IMR-90 (cell line): ENCODE results near the gene OR6C1. TPM values are rescaled to one million over a fixed set of nuclear protein-coding genes. Genes with fewer than 3 reads are reported as not detected.

ENCODE experiments used
- ATAC-seq: fragments of 200-7000 bp; cut with Tn5 transposase; 2 replicates; pipeline ENCODE4 v1.9.1; 2020; ENCODE audit warnings: low read depth, mild to moderate bottlenecking, moderate library complexity
- BruUV-seq: library from RNA; stranded (reverse); fragments of 400-500 nt; replicated peaks from 2 replicates; lab custom pipeline; 2021; lab: Mats Ljungman, UMichigan
- CTCF ChIA-PET: fragments of 300-600 bp; formaldehyde crosslinking; extraction: SDS; loops from one replicate; lab custom pipeline; 2021; ENCODE audit warnings: antibody characterized with exemption; lab: Yijun Ruan, JAX
- POLR2A ChIA-PET: fragments of 300-600 bp; sonication (Branson Sonifier 250); formaldehyde crosslinking; loops from one replicate; lab custom pipeline; 2022; ENCODE audit warnings: antibody characterized with exemption; ENCODE audit not compliant: unreplicated experiment; lab: Charles Lee
- DNase-seq: peaks from one replicate; pipeline ENCODE4 v3.0.0; 2013
- H2AFZ ChIP-seq: replicated peaks from 2 replicates; pipeline ENCODE3; 2013; ENCODE audit warnings: low read length, mild to moderate bottlenecking; ENCODE audit not compliant: poor library complexity
- H2AK5ac ChIP-seq: 2 replicates; pipeline ENCODE4 v1.6.1; 2013; ENCODE audit warnings: low read depth, low read length, inconsistent platforms
- H2AK9ac ChIP-seq: replicated peaks from 2 replicates; pipeline ENCODE3; 2013; ENCODE audit warnings: mild to moderate bottlenecking, low read depth, low read length, moderate library complexity; ENCODE audit not compliant: poor library complexity
- H2BK120ac ChIP-seq: 2 replicates; pipeline ENCODE4 v1.6.1; 2013; ENCODE audit warnings: low read depth, low read length, inconsistent platforms
- H2BK15ac ChIP-seq: 3 replicates; pipeline ENCODE4 v1.6.1; 2013; ENCODE audit warnings: low read depth, low read length, inconsistent platforms
- H2BK20ac ChIP-seq: 2 replicates; pipeline ENCODE4 v1.6.1; 2013; ENCODE audit warnings: low read depth, mild to moderate bottlenecking, inconsistent platforms, low read length, moderate library complexity
- H2BK5ac ChIP-seq: 2 replicates; pipeline ENCODE4 v1.6.1; 2013; ENCODE audit warnings: mild to moderate bottlenecking, low read depth, low read length, inconsistent platforms; ENCODE audit not compliant: poor library complexity, severe bottlenecking
- H3K14ac ChIP-seq: replicated peaks from 2 replicates; pipeline ENCODE4 v1.6.1; 2013; ENCODE audit warnings: low read depth, low read length, inconsistent platforms
- H3K18ac ChIP-seq: 2 replicates; pipeline ENCODE4 v1.6.1; 2013; ENCODE audit warnings: low read depth, low read length, control low read depth
- H3K23ac ChIP-seq: 2 replicates; pipeline ENCODE4 v1.6.1; 2013; ENCODE audit warnings: low read depth, low read length, inconsistent platforms
- H3K27ac ChIP-seq: 2 replicates; pipeline ENCODE4 v1.5.1; 2013; ENCODE audit warnings: mild to moderate bottlenecking, control low read depth, low read length; ENCODE audit not compliant: insufficient read depth
- H3K27me3 ChIP-seq: 2 replicates; pipeline ENCODE4 v1.6.1; 2013; ENCODE audit warnings: low read length; ENCODE audit not compliant: control insufficient read depth, insufficient read depth
- H3K36me3 ChIP-seq: 2 replicates; pipeline ENCODE4 v1.6.1; 2013; ENCODE audit warnings: low read length, mixed read lengths; ENCODE audit not compliant: control insufficient read depth, insufficient read depth
- H3K4ac ChIP-seq: 2 replicates; pipeline ENCODE4 v1.6.1; 2013; ENCODE audit warnings: low read depth, low read length, inconsistent platforms
- H3K4me1 ChIP-seq: 2 replicates; pipeline ENCODE4 v1.6.1; 2013; ENCODE audit warnings: low read length, mixed read lengths; ENCODE audit not compliant: control insufficient read depth, insufficient read depth
- H3K4me2 ChIP-seq: 2 replicates; pipeline ENCODE4 v1.6.1; 2013; ENCODE audit warnings: low read depth, mild to moderate bottlenecking, control low read depth, low read length, moderate library complexity
- H3K4me3 ChIP-seq: 2 replicates; pipeline ENCODE4 v1.5.1; 2013; ENCODE audit warnings: low read depth, mild to moderate bottlenecking, control low read depth, low read length, moderate library complexity; ENCODE audit not compliant: insufficient read depth
- H3K56ac ChIP-seq: 2 replicates; pipeline ENCODE4 v1.6.1; 2013; ENCODE audit warnings: low read length, inconsistent platforms; ENCODE audit not compliant: insufficient read depth; ENCODE audit errors: extremely low read depth
- H3K79me1 ChIP-seq, 2 experiments: 2 replicates each; pipeline ENCODE4 v1.6.1; 2013; ENCODE audit warnings: low read length in 2 of 2, inconsistent platforms in 1 of 2, low read depth in 1 of 2
- H3K9ac ChIP-seq: 2 replicates; pipeline ENCODE4 v1.6.1; 2013; ENCODE audit warnings: low read depth, low read length, control low read depth
- H3K9me1 ChIP-seq: 2 replicates; pipeline ENCODE4 v1.6.1; 2013; ENCODE audit warnings: low read length, inconsistent platforms; ENCODE audit not compliant: insufficient read depth
- H3K9me3 ChIP-seq: 2 replicates; pipeline ENCODE4 v1.6.1; 2013; ENCODE audit warnings: low read length; ENCODE audit not compliant: control insufficient read depth, insufficient read depth
- H4K20me1 ChIP-seq: 2 replicates; pipeline ENCODE4 v1.6.1; 2013; ENCODE audit warnings: low read length, inconsistent platforms; ENCODE audit not compliant: insufficient read depth
- H4K5ac ChIP-seq: 2 replicates; pipeline ENCODE4 v1.6.1; 2013; ENCODE audit warnings: mild to moderate bottlenecking, low read depth, low read length, control low read depth
- H4K8ac ChIP-seq, 2 experiments: 2 replicates each; pipeline ENCODE4 v1.6.1; 2013; ENCODE audit warnings: low read depth in 2 of 2, low read length in 2 of 2, control low read depth in 1 of 2, inconsistent platforms in 1 of 2
- H4K91ac ChIP-seq: 2 replicates; pipeline ENCODE4 v1.6.1; 2013; ENCODE audit warnings: low read depth, low read length, inconsistent platforms; ENCODE audit not compliant: insufficient read depth
- BHLHE40 ChIP-seq: fragments of 150-350 bp; IDR thresholded peaks from 2 replicates; pipeline ENCODE4 v1.6.1; 2016; ENCODE audit warnings: mild to moderate bottlenecking, low read depth, low read length
- CEBPB ChIP-seq: IDR thresholded peaks from 2 replicates; pipeline ENCODE4 v1.6.1; 2012; ENCODE audit warnings: low read depth, low read length, improper control_type of control experiment
- CHD1 ChIP-seq: IDR thresholded peaks from 2 replicates; pipeline ENCODE4 v1.6.1; 2012; ENCODE audit warnings: low read depth, low read length, improper control_type of control experiment
- FOS ChIP-seq: fragments of 150-350 bp; IDR thresholded peaks from 2 replicates; pipeline ENCODE4 v1.6.1; 2016; ENCODE audit warnings: low read depth, low read length
- MAFK ChIP-seq: IDR thresholded peaks from 2 replicates; pipeline ENCODE4 v1.6.1; 2012; ENCODE audit warnings: low read depth, low read length, improper control_type of control experiment
- MAZ ChIP-seq: IDR thresholded peaks from 2 replicates; pipeline ENCODE4 v1.6.1; 2012; ENCODE audit warnings: low read depth, mild to moderate bottlenecking, low read length, improper control_type of control experiment, moderate library complexity, borderline replicate concordance
- MXI1 ChIP-seq: IDR thresholded peaks from 2 replicates; pipeline ENCODE4 v1.6.1; 2012; ENCODE audit warnings: low read depth, mild to moderate bottlenecking, low read length, moderate library complexity, borderline replicate concordance
- NFE2L2 ChIP-seq: fragments of 150-350 bp; IDR thresholded peaks from 2 replicates; pipeline ENCODE4 v1.6.1; 2016; ENCODE audit warnings: low read depth, mild to moderate bottlenecking, low read length
- POLR2A ChIP-seq: IDR thresholded peaks from 2 replicates; pipeline ENCODE4 v1.6.1; 2012; ENCODE audit warnings: mild to moderate bottlenecking, low read depth, low read length
- RAD21 ChIP-seq: IDR thresholded peaks from 2 replicates; pipeline ENCODE4 v1.6.1; 2012; ENCODE audit warnings: low read length, improper control_type of control experiment
- RCOR1 ChIP-seq: IDR thresholded peaks from 2 replicates; pipeline ENCODE4 v1.6.1; 2012; ENCODE audit warnings: mild to moderate bottlenecking, low read length, improper control_type of control experiment; ENCODE audit not compliant: insufficient replicate concordance
- RFX5 ChIP-seq: IDR thresholded peaks from 2 replicates; pipeline ENCODE4 v1.8.0; 2012; ENCODE audit warnings: low read depth, mild to moderate bottlenecking, low read length, moderate library complexity
- SMC3 ChIP-seq: fragments of 150-350 bp; IDR thresholded peaks from 2 replicates; pipeline ENCODE4 v1.6.1; 2016; ENCODE audit warnings: low read depth, mild to moderate bottlenecking, antibody characterized with exemption, low read length, moderate library complexity
- WGBS, 2 experiments: methylation state at CpG; one replicate each; pipeline versions ENCODE4 v1.1.5 to v1.1.7; 2013; ENCODE audit warnings: missing lambda C conversion rate in 2 of 2; ENCODE audit not compliant: insufficient read length in 1 of 2; ENCODE audit errors: extremely low coverage in 2 of 2; 5-methylcytosine and 5-hydroxymethylcytosine counted together
- dilution Hi-C: fragments of 300-500 bp; cut with HindIII; formaldehyde crosslinking; loops from one replicate; pipeline ENCODE4 v1.14.3; 2018; ENCODE audit warnings: low sequenced_read_pairs; ENCODE audit not compliant: unreplicated experiment
- in situ Hi-C: fragments of 300-500 bp; cut with MboI; formaldehyde crosslinking; loops from 3 replicates; pipeline ENCODE4 v1.14.3; 2019; ENCODE audit warnings: low sequenced_read_pairs, inconsistent platforms, mixed read lengths
- intact Hi-C: fragments of 100-400 bp; cut with micrococcal nuclease; formaldehyde crosslinking; loops from 2 replicates; pipeline ENCODE4 v1.10.0; 2022
- polyA plus RNA-seq, 3 experiments: library from polyadenylated mRNA; depleted of rRNA; stranded (reverse); fragments of >200 nt; gene quantifications; 2 replicates each; pipeline ENCODE4 v1.2.3, GENCODE V29; 2012; ENCODE audit warnings: low replicate concordance in 1 of 3
- total RNA-seq: library from RNA; depleted of rRNA; stranded (reverse); fragments of >200 nt; gene quantifications from 2 replicates; pipeline ENCODE4 v1.2.3, GENCODE V29; 2012
- TF ChIP-seq, protein P1 (sequence below): conservative IDR thresholded peaks from 2 replicates; pipeline ENCODE4 v1.5.1; 2012; ENCODE audit warnings: mild to moderate bottlenecking, low read depth, low read length, improper control_type of control experiment
- TF ChIP-seq, protein P2 (sequence below): fragments of 150-350 bp; IDR thresholded peaks from 2 replicates; pipeline ENCODE4 v1.6.1; 2017; ENCODE audit warnings: mild to moderate bottlenecking, antibody characterized with exemption, low read length, low read depth
- TF ChIP-seq, protein P3 (sequence below): fragments of 150-350 bp; IDR thresholded peaks from 2 replicates; pipeline ENCODE4 v1.6.1; 2016; ENCODE audit warnings: low read depth, mild to moderate bottlenecking, low read length, moderate library complexity, borderline replicate concordance

The OR6C1 gene
- total and polyA plus RNA-seq, 2 of the 4 experiments (the other 2 are of a cell fraction), result not detected

DNA sequence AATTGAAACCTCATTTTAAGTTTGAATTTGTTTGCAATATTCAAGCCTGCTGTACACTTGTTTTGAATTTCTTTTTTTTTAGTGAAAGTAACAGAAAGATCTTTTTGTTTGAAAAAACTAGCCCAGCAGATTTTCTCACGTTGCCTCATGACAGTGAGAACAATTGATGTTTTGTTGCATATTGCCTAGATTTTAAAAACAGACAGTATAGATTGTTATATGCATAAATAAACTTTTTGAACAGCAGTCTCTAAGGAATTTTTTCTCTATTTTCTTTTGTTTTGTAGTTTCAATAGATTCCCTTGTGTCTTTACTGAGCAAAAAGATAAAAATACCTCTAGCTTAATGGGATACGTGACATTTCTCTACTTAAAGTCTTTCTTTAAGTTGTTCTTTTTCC is 33.2 kb upstream of the OR6C1 start:
- Histone ChIP-seq H2AFZ (no peak overlapping the region), H2AK5ac (no peak overlapping the region), H2BK120ac (no peak overlapping the region), H4K8ac (no peak overlapping the region), H3K9me3 (no peaks in the 10 kb centered on the region), H3K56ac (no peak overlapping the region), H2BK15ac (no peak overlapping the region), H3K4me2 (no peak overlapping the region), H3K4ac (no peak overlapping the region), H2BK20ac (no peak overlapping the region), H2AK9ac (no peak overlapping the region), H3K36me3 (no peaks in the 10 kb centered on the region), H3K27me3 (no peaks in the 10 kb centered on the region), H2BK5ac (no peak overlapping the region), H3K23ac (no peak overlapping the region), H4K91ac (no peak overlapping the region), H3K18ac (no peak overlapping the region), H3K9me1 (no peaks in the 10 kb centered on the region), H4K5ac (no peak overlapping the region), H3K4me1 (no peaks in the 10 kb centered on the region), H3K9ac (no peak overlapping the region), H4K20me1 (no peaks in the 10 kb centered on the region), H3K79me1 (no peaks in the 10 kb centered on the region), H3K14ac (no peak overlapping the region), H3K27ac (no peak overlapping the region), H3K4me3 (no peak overlapping the region)
- ChIA-PET POLR2A (no interaction called here), CTCF (no interaction called here)
- intact Hi-C loops (no loop called here), dilution Hi-C loops (no loop called here), in situ Hi-C loops (no loop called here)
- WGBS, 2 experiments, result no CpG with 5 or more reads among the region's 2 CpGs
- DNase-seq (no peak), ATAC-seq (no peak)
- no TSS peak for BruUV-seq
- no peak for TF ChIP-seq CEBPB
- no peak for TF ChIP-seq MAZ
- TF ChIP-seq BHLHE40, result no peak
- TF ChIP-seq, protein P1, sequence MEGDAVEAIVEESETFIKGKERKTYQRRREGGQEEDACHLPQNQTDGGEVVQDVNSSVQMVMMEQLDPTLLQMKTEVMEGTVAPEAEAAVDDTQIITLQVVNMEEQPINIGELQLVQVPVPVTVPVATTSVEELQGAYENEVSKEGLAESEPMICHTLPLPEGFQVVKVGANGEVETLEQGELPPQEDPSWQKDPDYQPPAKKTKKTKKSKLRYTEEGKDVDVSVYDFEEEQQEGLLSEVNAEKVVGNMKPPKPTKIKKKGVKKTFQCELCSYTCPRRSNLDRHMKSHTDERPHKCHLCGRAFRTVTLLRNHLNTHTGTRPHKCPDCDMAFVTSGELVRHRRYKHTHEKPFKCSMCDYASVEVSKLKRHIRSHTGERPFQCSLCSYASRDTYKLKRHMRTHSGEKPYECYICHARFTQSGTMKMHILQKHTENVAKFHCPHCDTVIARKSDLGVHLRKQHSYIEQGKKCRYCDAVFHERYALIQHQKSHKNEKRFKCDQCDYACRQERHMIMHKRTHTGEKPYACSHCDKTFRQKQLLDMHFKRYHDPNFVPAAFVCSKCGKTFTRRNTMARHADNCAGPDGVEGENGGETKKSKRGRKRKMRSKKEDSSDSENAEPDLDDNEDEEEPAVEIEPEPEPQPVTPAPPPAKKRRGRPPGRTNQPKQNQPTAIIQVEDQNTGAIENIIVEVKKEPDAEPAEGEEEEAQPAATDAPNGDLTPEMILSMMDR, result no peak
- TF ChIP-seq RCOR1, result no peak
- no peak for TF ChIP-seq RAD21
- TF ChIP-seq, protein P2, sequence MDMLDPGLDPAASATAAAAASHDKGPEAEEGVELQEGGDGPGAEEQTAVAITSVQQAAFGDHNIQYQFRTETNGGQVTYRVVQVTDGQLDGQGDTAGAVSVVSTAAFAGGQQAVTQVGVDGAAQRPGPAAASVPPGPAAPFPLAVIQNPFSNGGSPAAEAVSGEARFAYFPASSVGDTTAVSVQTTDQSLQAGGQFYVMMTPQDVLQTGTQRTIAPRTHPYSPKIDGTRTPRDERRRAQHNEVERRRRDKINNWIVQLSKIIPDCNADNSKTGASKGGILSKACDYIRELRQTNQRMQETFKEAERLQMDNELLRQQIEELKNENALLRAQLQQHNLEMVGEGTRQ, result no peak
- TF ChIP-seq RFX5, result no peak
- no peak for TF ChIP-seq POLR2A
- TF ChIP-seq MAFK, result no peak
- no peak for TF ChIP-seq FOS
- TF ChIP-seq, protein P3, sequence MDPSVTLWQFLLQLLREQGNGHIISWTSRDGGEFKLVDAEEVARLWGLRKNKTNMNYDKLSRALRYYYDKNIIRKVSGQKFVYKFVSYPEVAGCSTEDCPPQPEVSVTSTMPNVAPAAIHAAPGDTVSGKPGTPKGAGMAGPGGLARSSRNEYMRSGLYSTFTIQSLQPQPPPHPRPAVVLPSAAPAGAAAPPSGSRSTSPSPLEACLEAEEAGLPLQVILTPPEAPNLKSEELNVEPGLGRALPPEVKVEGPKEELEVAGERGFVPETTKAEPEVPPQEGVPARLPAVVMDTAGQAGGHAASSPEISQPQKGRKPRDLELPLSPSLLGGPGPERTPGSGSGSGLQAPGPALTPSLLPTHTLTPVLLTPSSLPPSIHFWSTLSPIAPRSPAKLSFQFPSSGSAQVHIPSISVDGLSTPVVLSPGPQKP, result no peak
- TF ChIP-seq CHD1, result no peak
- no peak for TF ChIP-seq MXI1
- no peak for TF ChIP-seq SMC3
- TF ChIP-seq NFE2L2, result no peak
